Vagina (tissue), 2 donors: ENCODE results near the gene COL23A1.

Source experiments
- POLR2A ChIP-seq, 2 donors: fragments of 450-650 bp; IDR thresholded peaks; one replicate each; pipeline ENCODE4 v1.6.1; 2017; ENCODE audit warnings: antibody characterized with exemption in 2 of 2, mild to moderate bottlenecking in 2 of 2, moderate library complexity in 2 of 2
- TF ChIP-seq, protein P1 (sequence below), 3 experiments: fragments of 450-650 bp in 2 of 3; fragments of 200-600 bp in 1 of 3; sonication (generic) in 1 of 3; IDR thresholded peaks; one replicate each; pipeline ENCODE4 v1.5.1; 2017 to 2019; ENCODE audit warnings: antibody characterized with exemption in 3 of 3, mild to moderate bottlenecking in 2 of 3, moderate library complexity in 2 of 3

DNA sequence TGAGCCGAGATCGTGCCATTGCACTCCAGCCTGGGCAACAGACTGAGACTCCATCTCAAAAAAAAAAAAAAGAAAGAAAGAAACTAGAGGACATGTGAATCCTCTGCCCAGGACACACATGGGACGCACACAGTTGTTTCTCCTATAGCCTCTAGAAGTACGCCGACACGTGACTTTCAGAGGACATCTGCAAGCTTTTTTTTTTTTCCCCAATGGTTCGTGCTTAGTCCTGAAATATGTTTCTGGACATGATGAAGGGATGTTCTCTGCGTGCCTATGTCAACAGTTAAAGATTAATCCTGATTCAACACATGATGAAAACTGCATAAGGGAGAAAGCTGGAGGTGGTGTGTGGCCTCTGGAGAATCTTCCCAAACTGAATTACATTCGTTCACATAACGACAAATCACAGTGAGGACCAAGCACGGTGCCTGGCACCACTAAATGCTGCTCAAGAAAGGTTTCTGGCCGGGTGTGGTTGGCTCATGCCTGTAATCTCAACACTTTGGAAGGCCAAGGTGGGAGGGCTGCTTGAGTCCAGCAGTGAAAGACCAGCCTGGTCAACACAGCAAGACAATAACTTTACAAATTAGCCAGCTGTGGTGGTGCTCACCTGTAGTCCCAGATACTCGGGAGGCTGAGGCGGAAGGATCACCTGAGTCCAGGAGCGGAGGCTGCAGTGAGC, 9.8 kb downstream of the COL23A1 start:
- TF ChIP-seq, protein P1, sequence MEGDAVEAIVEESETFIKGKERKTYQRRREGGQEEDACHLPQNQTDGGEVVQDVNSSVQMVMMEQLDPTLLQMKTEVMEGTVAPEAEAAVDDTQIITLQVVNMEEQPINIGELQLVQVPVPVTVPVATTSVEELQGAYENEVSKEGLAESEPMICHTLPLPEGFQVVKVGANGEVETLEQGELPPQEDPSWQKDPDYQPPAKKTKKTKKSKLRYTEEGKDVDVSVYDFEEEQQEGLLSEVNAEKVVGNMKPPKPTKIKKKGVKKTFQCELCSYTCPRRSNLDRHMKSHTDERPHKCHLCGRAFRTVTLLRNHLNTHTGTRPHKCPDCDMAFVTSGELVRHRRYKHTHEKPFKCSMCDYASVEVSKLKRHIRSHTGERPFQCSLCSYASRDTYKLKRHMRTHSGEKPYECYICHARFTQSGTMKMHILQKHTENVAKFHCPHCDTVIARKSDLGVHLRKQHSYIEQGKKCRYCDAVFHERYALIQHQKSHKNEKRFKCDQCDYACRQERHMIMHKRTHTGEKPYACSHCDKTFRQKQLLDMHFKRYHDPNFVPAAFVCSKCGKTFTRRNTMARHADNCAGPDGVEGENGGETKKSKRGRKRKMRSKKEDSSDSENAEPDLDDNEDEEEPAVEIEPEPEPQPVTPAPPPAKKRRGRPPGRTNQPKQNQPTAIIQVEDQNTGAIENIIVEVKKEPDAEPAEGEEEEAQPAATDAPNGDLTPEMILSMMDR (IDR thresholded peaks at IDR 0.05) = no peak
- no peak for TF ChIP-seq POLR2A (IDR thresholded peaks at IDR 0.05)
